GM21786 (cell line): ENCODE data around the gene KIAA0319L.

ENCODE experiments used
- ATAC-seq: cut with Tn5 transposase; IDR thresholded peaks from one replicate; pipeline ENCODE4 v1.9.1; 2021; ENCODE audit not compliant: unreplicated experiment

The KIAA0319L gene

GRCh38 chr1:35539073-35539823 lies 18.0 kb downstream of the KIAA0319L start:
- peak; percentile 45 for ATAC-seq

GRCh38 chr1:35537806-35538205 lies 19.4 kb downstream of the KIAA0319L start:
- no peak for ATAC-seq

DNA sequence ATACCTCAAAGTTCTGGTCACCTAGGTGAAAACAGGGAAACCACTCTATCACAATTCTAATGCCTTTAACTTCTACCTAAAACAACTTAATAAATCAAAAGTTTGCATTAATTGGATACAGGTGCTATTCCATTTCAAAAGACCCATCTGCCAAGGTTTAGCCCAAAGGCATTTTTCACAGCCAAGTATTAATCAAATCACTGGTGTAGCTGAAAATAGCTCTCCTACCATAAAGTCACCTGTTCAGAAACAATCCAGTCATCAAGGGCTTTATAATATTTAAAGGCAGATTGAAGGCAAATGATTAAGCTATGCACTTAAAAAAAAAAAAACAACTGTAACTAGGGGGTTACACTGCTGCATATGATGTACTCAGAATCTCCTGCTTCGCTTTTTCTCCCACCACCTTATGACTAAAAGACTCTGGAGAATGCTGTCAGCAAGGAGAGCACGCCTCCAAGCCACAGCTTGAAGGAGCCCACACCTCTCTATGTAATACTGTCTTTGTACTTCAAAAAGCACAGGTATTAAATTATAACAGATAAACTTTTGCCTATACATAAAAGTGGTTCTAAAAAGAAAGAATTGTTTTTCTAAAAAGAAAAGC lies 20.5 kb downstream of the KIAA0319L start:
- ATAC-seq: no peak

GRCh38 chr1:35535243-35535642 lies 22.0 kb downstream of the KIAA0319L start:
- no peak for ATAC-seq

GRCh38 chr1:35533586-35533985 lies 23.6 kb downstream of the KIAA0319L start:
- ATAC-seq: no peak

- ATAC-seq: no peak
These were observed 24.5 kb downstream of the KIAA0319L start for GRCh38 chr1:35532497-35533223.

- ATAC-seq: no peak
These were observed 25.8 kb downstream of the KIAA0319L start for GRCh38 chr1:35531368-35531767.

DNA sequence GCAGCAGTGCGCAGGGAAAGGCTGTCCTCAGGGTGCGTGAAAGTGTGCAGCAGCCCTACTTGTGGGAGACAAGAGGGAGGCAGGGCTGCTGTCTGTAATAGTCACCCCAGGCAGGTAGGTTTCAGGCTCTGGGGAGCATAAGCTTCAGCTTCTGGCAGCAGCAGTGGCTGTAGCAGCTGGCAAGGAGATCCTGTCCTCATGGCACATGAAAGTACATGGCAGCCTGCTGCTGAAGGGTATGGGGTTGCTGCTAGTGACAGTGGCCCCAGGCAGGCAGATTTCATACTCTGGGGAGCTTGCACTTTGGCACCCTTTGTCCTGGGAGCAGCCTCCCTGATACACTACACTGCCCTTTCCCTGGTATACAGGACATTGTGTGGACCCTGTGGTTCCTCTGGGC lies 26.3 kb downstream of the KIAA0319L start:
- ATAC-seq: no peak

- ATAC-seq: no peak
These were observed 27.0 kb downstream of the KIAA0319L start for GRCh38 chr1:35530168-35530567.

- ATAC-seq: no peak
These were observed 33.1 kb downstream of the KIAA0319L start for GRCh38 chr1:35524106-35524505.

- no peak for ATAC-seq
These were observed 37.8 kb downstream of the KIAA0319L start for GRCh38 chr1:35519432-35519831.

- ATAC-seq: no peak
These were observed 39.0 kb downstream of the KIAA0319L start for GRCh38 chr1:35518183-35518582.

DNA sequence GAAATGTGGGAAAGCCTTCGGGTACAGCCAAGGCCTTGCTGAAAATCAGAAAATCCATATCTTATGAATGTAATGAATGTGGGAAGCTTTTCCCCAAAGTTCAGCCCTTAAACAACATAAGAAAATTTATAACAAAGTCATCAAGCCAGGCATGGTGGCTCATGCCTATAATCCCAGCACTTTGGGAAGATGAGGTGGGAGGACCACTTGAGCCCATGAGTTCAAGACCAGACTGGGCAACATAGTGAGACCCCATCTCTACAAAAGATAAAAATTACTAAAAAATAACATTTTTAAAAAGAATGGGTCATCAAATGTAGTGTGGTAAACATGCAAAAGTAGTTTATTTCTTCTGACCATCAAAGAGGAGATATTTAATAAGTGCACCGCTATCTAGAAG lies 45.9 kb downstream of the KIAA0319L start:
- ATAC-seq: no peak

DNA sequence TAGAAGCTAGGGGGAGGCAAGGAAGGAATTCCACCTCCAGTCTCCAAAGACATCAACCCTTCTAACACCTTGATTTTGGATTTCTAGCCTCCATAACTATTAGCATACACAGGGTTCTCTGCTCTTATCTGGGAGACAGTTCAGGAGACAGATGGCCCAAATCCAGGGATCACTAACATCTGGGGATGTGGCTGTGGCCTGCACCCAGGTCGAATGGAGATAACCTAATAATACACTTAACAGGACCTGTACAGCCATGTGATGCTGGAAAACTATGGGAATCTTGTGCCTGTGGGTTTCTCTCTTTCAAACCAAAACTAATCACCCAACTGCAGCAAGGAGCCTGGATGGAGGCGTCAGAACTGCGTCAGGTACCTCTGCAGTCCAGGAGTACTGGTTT lies 47.6 kb downstream of the KIAA0319L start:
- ATAC-seq: no peak

DNA sequence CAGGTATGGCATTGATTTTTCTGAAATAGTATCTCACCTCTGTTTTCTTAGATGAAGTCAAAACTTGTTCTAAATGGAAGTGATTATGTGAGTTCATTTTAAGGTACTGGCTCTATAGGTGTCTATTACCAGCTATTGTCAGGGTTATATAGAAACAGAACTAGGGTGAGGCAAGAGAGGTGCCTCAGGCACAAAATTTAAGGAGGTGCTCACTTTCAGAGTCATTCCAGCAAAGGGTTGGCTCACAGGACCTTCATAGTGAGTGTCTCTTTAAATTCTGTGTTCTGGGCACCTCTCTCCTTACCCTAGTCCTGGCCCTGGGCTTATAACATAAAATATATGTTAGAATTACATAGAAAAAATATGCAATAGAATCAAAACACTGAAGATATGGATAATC lies 49.3 kb downstream of the KIAA0319L start:
- ATAC-seq: no peak

GRCh38 chr1:35506960-35507912 lies 50.0 kb downstream of the KIAA0319L start:
- ATAC-seq: no peak

DNA sequence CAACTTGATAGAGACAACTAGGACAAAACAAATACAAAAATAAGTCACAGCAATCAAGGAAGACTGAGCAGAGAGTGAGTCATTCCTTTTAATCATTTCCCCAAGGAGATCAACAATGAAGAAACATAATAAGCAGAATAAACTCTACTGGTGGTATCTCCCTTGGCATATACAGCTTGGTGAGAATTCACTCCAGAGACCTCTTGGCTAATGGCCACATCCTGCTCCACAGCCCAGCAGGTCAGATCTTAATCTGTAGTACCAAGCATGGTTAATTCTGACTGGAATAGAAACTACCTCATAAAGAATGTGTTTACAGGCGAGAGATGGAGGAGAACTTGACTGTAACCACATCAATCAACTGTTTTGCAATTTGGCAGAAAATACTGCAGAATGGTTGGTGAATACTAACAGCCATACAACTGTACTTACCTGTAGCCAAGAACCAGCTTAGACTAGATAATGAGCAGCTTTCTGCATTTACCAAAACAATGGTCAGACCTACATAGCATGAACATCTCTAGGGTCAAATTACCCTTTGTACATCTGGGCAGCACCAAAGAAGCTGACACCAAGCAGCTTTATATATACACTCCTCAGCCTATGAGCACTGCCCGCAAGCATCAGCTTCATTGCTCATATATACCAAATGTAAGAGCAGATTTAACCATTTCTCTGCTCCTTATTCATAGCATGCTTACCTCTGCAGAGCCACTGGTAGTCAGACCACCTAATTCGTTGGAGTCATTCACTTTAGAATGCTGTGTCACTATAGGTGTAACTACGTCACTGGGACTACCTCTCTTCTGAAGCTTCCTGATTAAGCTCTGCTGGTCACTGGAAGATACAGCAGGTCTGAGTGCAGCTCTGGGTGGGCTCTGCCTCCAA lies 51.0 kb downstream of the KIAA0319L start:
- ATAC-seq: peak; percentile 52

DNA sequence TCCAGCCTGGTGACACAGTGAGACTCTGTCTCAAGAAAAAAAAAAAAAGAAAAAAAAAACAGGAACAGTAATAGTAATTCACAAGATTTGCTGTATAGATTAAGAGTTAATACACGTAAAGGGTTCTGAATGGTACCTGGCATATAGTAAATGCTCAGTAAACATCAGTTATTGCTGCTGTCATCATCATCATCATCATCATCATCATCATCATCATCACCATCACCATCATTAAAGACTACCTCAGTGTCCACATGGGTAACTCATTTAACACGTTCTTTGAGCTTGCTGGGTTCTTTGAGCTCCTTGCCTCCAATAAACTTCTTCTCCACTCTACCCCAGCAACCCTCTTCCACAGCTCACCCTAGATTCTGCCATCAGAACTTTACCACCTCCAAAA lies 55.0 kb downstream of the KIAA0319L start:
- ATAC-seq: no peak

DNA sequence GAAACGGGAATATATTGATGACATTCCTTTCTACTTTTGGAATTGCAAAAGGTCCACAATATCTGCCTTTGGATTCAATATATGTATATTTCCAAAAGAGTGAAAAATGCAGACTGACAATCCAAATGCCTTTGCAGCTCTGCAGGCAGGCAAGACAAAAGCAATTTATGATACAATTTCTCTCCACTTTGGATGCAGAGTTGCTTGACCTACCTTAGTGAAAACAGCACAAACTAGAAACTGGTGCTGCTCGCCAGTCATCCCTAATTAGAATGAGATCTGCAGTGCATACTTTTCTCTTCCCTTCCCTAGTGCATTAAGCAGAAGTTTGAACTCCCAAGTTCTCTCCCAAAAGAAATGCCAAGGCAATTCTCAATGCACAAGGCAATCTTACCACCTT lies 56.8 kb downstream of the KIAA0319L start:
- no peak for ATAC-seq

DNA sequence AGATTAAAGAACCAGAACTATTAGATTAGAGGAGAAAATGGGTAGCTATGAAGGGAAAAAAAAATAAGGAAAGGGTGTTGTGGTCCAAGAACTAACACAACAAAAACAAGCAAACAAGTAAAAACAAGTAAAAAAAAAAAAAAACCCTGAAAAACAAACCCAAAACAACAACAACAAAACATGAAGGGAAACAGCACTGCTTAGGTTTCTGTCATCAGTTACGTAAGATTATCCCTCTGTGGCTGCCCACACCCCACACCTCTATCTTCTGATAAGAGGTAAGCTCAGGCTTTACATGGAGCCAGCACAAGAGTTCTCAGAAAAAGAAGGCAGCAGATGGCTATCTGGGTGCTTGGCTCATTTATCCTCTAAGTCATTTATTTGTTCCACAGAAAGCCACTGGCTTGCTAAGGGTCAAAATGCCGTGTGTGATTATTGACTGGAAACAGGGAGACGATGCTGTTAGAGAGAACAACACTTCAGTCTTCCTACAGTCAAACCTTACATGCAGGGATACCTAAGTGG lies 57.5 kb downstream of the KIAA0319L start:
- no peak for ATAC-seq
